Kidney glomerular epithelial cell (primary cell): ENCODE results near the gene KRT84.
A peak's percentile ranks its signal among the peaks of the same experiment; 100 is the strongest.

Experiments used
- DNase-seq: peaks from one replicate; lab custom pipeline; 2025; lab: John Stamatoyannopoulos, UW

KRT84 gene

GRCh38 chr12:52385226-52385702 is at the start of gene KRT84:
Gene KRT84, minus strand, starts transcription at chr12:52385652. Its CDS starts 67 bp downstream, at chr12:52385585.
- no peak for DNase-seq

- DNase-seq: peak; percentile 36
Measured at GRCh38 chr12:52434760-52435530, 49.5 kb upstream of the KRT84 start.

- DNase-seq: no peak
Measured at GRCh38 chr12:52434081-52434733, 48.8 kb upstream of the KRT84 start, which contains the start of gene KRT75. Gene KRT75, minus strand, starts transcription at chr12:52434371. Its CDS starts 67 bp downstream, at chr12:52434304.

GRCh38 chr12:52433501-52434080 is 48.1 kb upstream of the KRT84 start:
- no peak for DNase-seq

GRCh38 chr12:52432559-52433207 is 47.2 kb upstream of the KRT84 start:
- DNase-seq: no peak

GRCh38 chr12:52428121-52428520 is 42.7 kb upstream of the KRT84 start:
- no peak for DNase-seq

GRCh38 chr12:52427083-52427482 is 41.6 kb upstream of the KRT84 start:
- DNase-seq: no peak

GRCh38 chr12:52426034-52426433 is 40.6 kb upstream of the KRT84 start:
- no peak for DNase-seq

- no peak for DNase-seq
Measured at GRCh38 chr12:52425466-52425865, 40.0 kb upstream of the KRT84 start.

GRCh38 chr12:52423661-52424500 is 38.4 kb upstream of the KRT84 start:
- DNase-seq: no peak

- DNase-seq: no peak
Measured at GRCh38 chr12:52423035-52423434, 37.6 kb upstream of the KRT84 start.

- DNase-seq: no peak
Measured at GRCh38 chr12:52419656-52420055, 34.2 kb upstream of the KRT84 start.

GRCh38 chr12:52418576-52419110 is 33.2 kb upstream of the KRT84 start:
- no peak for DNase-seq

- DNase-seq: no peak
Measured at GRCh38 chr12:52417740-52418139, 32.3 kb upstream of the KRT84 start.

- DNase-seq: no peak
Measured at GRCh38 chr12:52416795-52417194, 31.3 kb upstream of the KRT84 start.

GRCh38 chr12:52415870-52416750 is 30.7 kb upstream of the KRT84 start:
- no peak for DNase-seq

- DNase-seq: no peak
Measured at GRCh38 chr12:52414936-52415335, 29.5 kb upstream of the KRT84 start.

- no peak for DNase-seq
Measured at GRCh38 chr12:52413782-52414345, 28.4 kb upstream of the KRT84 start.

GRCh38 chr12:52413202-52413601 is 27.8 kb upstream of the KRT84 start:
- no peak for DNase-seq

- DNase-seq: no peak
Measured at GRCh38 chr12:52411815-52412214, 26.4 kb upstream of the KRT84 start.
